ENCODE results near the gene CCR5AS.

- no peak for TF ChIP-seq CTCF (IDR thresholded peaks at IDR 0.05 in 4 of 5, conservative IDR thresholded peaks at IDR 0.05 in 1 of 5)
- TF ChIP-seq POLR2A (IDR thresholded peaks at IDR 0.05) = no peak
Observed at GRCh38 chr3:46334741-46335478, 72.0 kb downstream of the CCR5AS start.
